Vagina (tissue), 2 donors: ENCODE results near the gene ZMYND8. TPM values are rescaled to one million over a fixed set of nuclear protein-coding genes. Genes with fewer than 3 reads are reported as not detected.
"Not testable (repeated sequence)": the region's sequence is repeated elsewhere in the genome, so short reads cannot be mapped to it uniquely, and the experiment has no call there.

Experiments used
- DNase-seq, 2 donors: peaks; one replicate each; pipeline ENCODE4 v3.0.0-alpha.2; 2017; ENCODE audit errors: extremely low spot score in 2 of 2
- H3K27ac ChIP-seq: fragments of 200-600 bp; sonication (generic); one replicate; pipeline ENCODE4 v1.5.1; 2019
- H3K27me3 ChIP-seq: fragments of 200-600 bp; sonication (generic); one replicate; pipeline ENCODE4 v1.5.1; 2019
- H3K36me3 ChIP-seq, 2 donors: fragments of 200-600 bp; sonication (generic); one replicate each; pipeline ENCODE4 v1.5.1; 2017 to 2019
- H3K4me1 ChIP-seq: fragments of 200-600 bp; sonication (generic); one replicate; pipeline ENCODE4 v1.5.1; 2019
- H3K4me3 ChIP-seq, 2 donors: fragments of 200-600 bp; sonication (generic); 1 replicate in 1 of 2; 2 replicates in 1 of 2; pipeline ENCODE4 v1.5.1; 2016 to 2019
- H3K9me3 ChIP-seq: fragments of 200-600 bp; sonication (generic); one replicate; pipeline ENCODE4 v1.5.1; 2019
- CTCF ChIP-seq, 3 experiments: fragments of 450-650 bp in 2 of 3; fragments of 200-600 bp in 1 of 3; sonication (generic) in 1 of 3; IDR thresholded peaks; one replicate each; pipeline ENCODE4 v1.5.1; 2017 to 2019; ENCODE audit warnings: antibody characterized with exemption in 3 of 3, mild to moderate bottlenecking in 2 of 3, moderate library complexity in 2 of 3
- POLR2A ChIP-seq, 2 donors: fragments of 450-650 bp; IDR thresholded peaks; one replicate each; pipeline ENCODE4 v1.6.1; 2017; ENCODE audit warnings: antibody characterized with exemption in 2 of 2, mild to moderate bottlenecking in 2 of 2, moderate library complexity in 2 of 2
- POLR2AphosphoS5 ChIP-seq, 2 donors: sonication (generic); formaldehyde crosslinking; IDR thresholded peaks; one replicate each; pipeline ENCODE4 v1.9.0; 2017; ENCODE audit warnings: antibody characterized with exemption in 2 of 2, mild to moderate bottlenecking in 2 of 2, low read depth in 1 of 2; ENCODE audit not compliant: insufficient read depth in 1 of 2
- intact Hi-C: fragments of 100-400 bp; cut with DNase I; formaldehyde crosslinking; loops from one replicate; pipeline ENCODE4 v1.15.1; 2023
- total RNA-seq: library from RNA; depleted of rRNA; stranded (reverse); fragments of >200 nt; gene quantifications from one replicate; pipeline ENCODE4 v1.2.3, GENCODE V29; 2016

ZMYND8 gene
- total RNA-seq, 1 donor from 2014 or later, result 91.1 TPM

GRCh38 chr20:47391276-47392010 is 34.9 kb upstream of the ZMYND8 start:
- H3K9me3 ChIP-seq, result no peaks in the 10 kb centered on the region
- H3K4me1 ChIP-seq, result no peaks in the 10 kb centered on the region
- no peaks in the 10 kb centered on the region for H3K27me3 ChIP-seq
- intact Hi-C loops, result no loop called here
- no peak for DNase-seq
- H3K27ac ChIP-seq, result no peak overlapping the region
- H3K4me3 ChIP-seq, result no peak overlapping the region
- H3K36me3 ChIP-seq, result no peaks in the 10 kb centered on the region
- no peak for TF ChIP-seq POLR2A (IDR thresholded peaks at IDR 0.05)

- no peaks in the 10 kb centered on the region for H3K36me3 ChIP-seq
- intact Hi-C loops, result loop anchor here (10.0 kb wide), 2 partner anchors 195 to 225 kb away; no protein-coding TSS in a partner anchor
- DNase-seq, result no peak
These were observed 33.4 kb upstream of the ZMYND8 start for GRCh38 chr20:47389867-47390347.

GRCh38 chr20:47385968-47386367 is 29.5 kb upstream of the ZMYND8 start:
- H3K9me3 ChIP-seq, H3K27me3 ChIP-seq, H3K4me1 ChIP-seq, H3K27ac ChIP-seq, H3K36me3 ChIP-seq, DNase-seq, H3K4me3 ChIP-seq: not testable (repeated sequence)
- intact Hi-C loops, result loop anchor here (10.0 kb wide), 2 partner anchors 191 to 229 kb away; no protein-coding TSS in a partner anchor

More at GRCh38 chr20:47389867-47390347, 33.4 kb upstream of the ZMYND8 start:
- Histone ChIP-seq H3K4me3 (no peak overlapping the region), H3K27ac (no peak overlapping the region), H3K27me3 (no peaks in the 10 kb centered on the region), H3K9me3 (no peaks in the 10 kb centered on the region), H3K4me1 (no peaks in the 10 kb centered on the region)
- TF ChIP-seq CTCF (IDR thresholded peaks at IDR 0.05) (no peak), POLR2AphosphoS5 (IDR thresholded peaks at IDR 0.05; ENCODE audit: insufficient read depth in 1 of 2, low read depth in 1 of 2) (no peak), POLR2A (IDR thresholded peaks at IDR 0.05) (no peak)

GRCh38 chr20:47382746-47383415 is 26.4 kb upstream of the ZMYND8 start:
- Histone ChIP-seq H3K36me3 (no peaks in the 10 kb centered on the region), H3K9me3 (no peaks in the 10 kb centered on the region), H3K27ac (no peak overlapping the region), H3K4me1 (peaks cover 5% of the 10 kb centered on the region), H3K27me3 (no peaks in the 10 kb centered on the region), H3K4me3 (no peak overlapping the region)
- TF ChIP-seq POLR2A (IDR thresholded peaks at IDR 0.05) (no peak), CTCF (IDR thresholded peaks at IDR 0.05) (no peak), POLR2AphosphoS5 (IDR thresholded peaks at IDR 0.05; ENCODE audit: insufficient read depth in 1 of 2, low read depth in 1 of 2) (no peak)
- intact Hi-C loops, result loop anchor here (10.0 kb wide), 2 partner anchors 188 to 232 kb away; no protein-coding TSS in a partner anchor
- DNase-seq, result peak in 1 of 2 donors; percentile 85

- Histone ChIP-seq H3K27me3 (no peaks in the 10 kb centered on the region), H3K4me1 (peaks cover 9% of the 10 kb centered on the region), H3K36me3 (no peaks in the 10 kb centered on the region), H3K9me3 (no peaks in the 10 kb centered on the region), H3K4me3 (no peak overlapping the region), H3K27ac (no peak overlapping the region)
- DNase-seq, result peak in 1 of 2 donors; percentile 83
- intact Hi-C loops, result loop anchor here (10.0 kb wide), 2 partner anchors 186 to 234 kb away; no protein-coding TSS in a partner anchor
- TF ChIP-seq POLR2A (IDR thresholded peaks at IDR 0.05) (no peak), CTCF (IDR thresholded peaks at IDR 0.05) (no peak), POLR2AphosphoS5 (IDR thresholded peaks at IDR 0.05; ENCODE audit: insufficient read depth in 1 of 2, low read depth in 1 of 2) (no peak)
These were observed 24.0 kb upstream of the ZMYND8 start for GRCh38 chr20:47380481-47380880.
